GM12878 (cell line): ENCODE results near the gene ANKS1A.

Experiments
- ATF7 ChIP-seq: fragments of 450-650 bp; IDR thresholded peaks from 2 replicates; pipeline ENCODE4 v1.6.1; 2016; ENCODE audit warnings: low read depth, mild to moderate bottlenecking
- EP300 ChIP-seq, 2 experiments: fragments of 150-350 bp in 1 of 2; IDR thresholded peaks; 2 replicates each; pipeline ENCODE4 v1.6.1; 2011 to 2012; ENCODE audit warnings: low read depth in 2 of 2, low read length in 2 of 2, borderline replicate concordance in 1 of 2, improper control_type of control experiment in 1 of 2, inconsistent platforms in 1 of 2; ENCODE audit not compliant: control insufficient read depth in 1 of 2
- GABPA ChIP-seq: IDR thresholded peaks from 2 replicates; pipeline ENCODE4 v1.6.1; 2014; ENCODE audit warnings: antibody characterized with exemption, low read depth, mild to moderate bottlenecking, inconsistent platforms
- JUNB ChIP-seq: IDR thresholded peaks from 2 replicates; pipeline ENCODE4 v1.6.1; 2016; ENCODE audit warnings: antibody characterized with exemption, mild to moderate bottlenecking
- JUND ChIP-seq: IDR thresholded peaks from 2 replicates; pipeline ENCODE4 v1.6.1; 2012; ENCODE audit warnings: low read depth, mild to moderate bottlenecking, low read length, improper control_type of control experiment, moderate library complexity
- MYC ChIP-seq: IDR thresholded peaks from 2 replicates; pipeline ENCODE4 v1.6.1; 2011; ENCODE audit warnings: mild to moderate bottlenecking, low read length, moderate library complexity, inconsistent platforms; ENCODE audit not compliant: insufficient read depth, insufficient replicate concordance, insufficient read length, severe bottlenecking
- POLR2A ChIP-seq: IDR thresholded peaks from 2 replicates; pipeline ENCODE4 v1.6.1; 2011; ENCODE audit warnings: low read depth, mild to moderate bottlenecking, low read length
- POLR2AphosphoS5 ChIP-seq: IDR thresholded peaks from 2 replicates; pipeline ENCODE4 v1.6.1; 2011; ENCODE audit warnings: mild to moderate bottlenecking, low read length, inconsistent platforms
- REST ChIP-seq: IDR thresholded peaks from 2 replicates; pipeline ENCODE4 v1.6.1; 2012; ENCODE audit warnings: mild to moderate bottlenecking, low read depth, low read length
- YBX1 ChIP-seq: fragments of 450-650 bp; IDR thresholded peaks from 2 replicates; pipeline ENCODE4 v1.6.1; 2016; ENCODE audit warnings: antibody characterized with exemption
- ZNF24 ChIP-seq: fragments of 450-650 bp; IDR thresholded peaks from 2 replicates; pipeline ENCODE4 v1.6.1; 2017; ENCODE audit warnings: antibody characterized with exemption, mild to moderate bottlenecking

- TF ChIP-seq POLR2A: no peak
- no peak for TF ChIP-seq REST
- no peak for TF ChIP-seq POLR2AphosphoS5
- no peak for TF ChIP-seq ZNF24
- TF ChIP-seq YBX1: no peak
- TF ChIP-seq JUND: no peak
- TF ChIP-seq EP300 (IDR thresholded peaks at IDR 0.05; ENCODE audit: borderline replicate concordance in 1 of 2, control insufficient read depth in 1 of 2, low read depth in 2 of 2, low read length in 2 of 2): no peak
- TF ChIP-seq ATF7: no peak
- TF ChIP-seq GABPA: no peak
- no peak for TF ChIP-seq JUNB
- TF ChIP-seq MYC: no peak
Observed at GRCh38 chr6:35049900-35050756, 161.1 kb downstream of the ANKS1A start.
